Common myeloid progenitor, CD34-positive (primary cell): ENCODE measurements around the gene WLS. TPM values are rescaled to one million over a fixed set of nuclear protein-coding genes. Genes with fewer than 3 reads are reported as not detected.

Source experiments
- CTCF ChIA-PET: fragments of 350-600 bp; sonication (Branson Sonifier 250); formaldehyde crosslinking; loops from one replicate; lab custom pipeline; 2021; ENCODE audit warnings: antibody characterized with exemption; lab: Charles Lee
- POLR2A ChIA-PET: fragments of 350-600 bp; sonication (Branson Sonifier 250); formaldehyde crosslinking; loops from one replicate; lab custom pipeline; 2021; ENCODE audit warnings: antibody characterized with exemption; lab: Charles Lee
- DNase-seq, 3 donors: peaks; one replicate each; pipeline versions ENCODE4 v3.0.0 to v3.0.0-alpha.2; 2013
- H3K27ac ChIP-seq, 2 experiments: 1 replicate in 1 of 2; 2 replicates in 1 of 2; pipeline ENCODE4 v1.7.0; 2013; ENCODE audit warnings: inconsistent platforms in 2 of 2, low read length in 2 of 2, mild to moderate bottlenecking in 2 of 2, low read depth in 1 of 2, moderate library complexity in 1 of 2; ENCODE audit not compliant: severe bottlenecking in 2 of 2, insufficient read depth in 1 of 2, poor library complexity in 1 of 2
- H3K27me3 ChIP-seq, 5 experiments: replicated peaks in 2 of 5; 1 replicate in 3 of 5; 2 replicates in 2 of 5; pipeline versions ENCODE4 v1.6.1 to v1.7.0; 2013; ENCODE audit warnings: low read length in 4 of 5, mild to moderate bottlenecking in 2 of 5, moderate library complexity in 2 of 5, inconsistent platforms in 1 of 5; ENCODE audit not compliant: insufficient read depth in 5 of 5, control insufficient read depth in 4 of 5
- H3K36me3 ChIP-seq, 4 experiments: 1 replicate in 2 of 4; 2 replicates in 2 of 4; pipeline versions ENCODE4 v1.6.1 to v1.7.0; 2013; ENCODE audit warnings: low read length in 3 of 4, control low read depth in 1 of 4, mild to moderate bottlenecking in 1 of 4; ENCODE audit not compliant: control insufficient read depth in 4 of 4, insufficient read depth in 4 of 4
- H3K4me1 ChIP-seq, 4 experiments: 1 replicate in 3 of 4; 2 replicates in 1 of 4; pipeline versions ENCODE4 v1.6.1 to v1.7.1; 2013; ENCODE audit warnings: low read length in 3 of 4, mild to moderate bottlenecking in 3 of 4, control low read depth in 1 of 4, inconsistent platforms in 1 of 4, moderate library complexity in 1 of 4; ENCODE audit not compliant: control insufficient read depth in 4 of 4, insufficient read depth in 4 of 4; ENCODE audit errors: control extremely low read depth in 1 of 4
- H3K4me3 ChIP-seq, 7 experiments: 1 replicate in 4 of 7; 2 replicates in 3 of 7; pipeline versions ENCODE4 v1.5.1 to v1.7.0; 2013; ENCODE audit warnings: mild to moderate bottlenecking in 7 of 7, low read length in 6 of 7, moderate library complexity in 6 of 7, inconsistent platforms in 2 of 7, low read depth in 2 of 7, control low read depth in 1 of 7; ENCODE audit not compliant: insufficient read depth in 4 of 7, control insufficient read depth in 1 of 7; ENCODE audit errors: extremely low read depth in 1 of 7
- H3K9me3 ChIP-seq, 5 experiments: 1 replicate in 4 of 5; 2 replicates in 1 of 5; pipeline versions ENCODE4 v1.6.1 to v1.7.1; 2013; ENCODE audit warnings: low read length in 4 of 5, mild to moderate bottlenecking in 2 of 5, inconsistent platforms in 1 of 5, low read depth in 1 of 5, moderate library complexity in 1 of 5; ENCODE audit not compliant: control insufficient read depth in 4 of 5, insufficient read depth in 2 of 5; ENCODE audit errors: control extremely low read depth in 1 of 5
- WGBS: methylation state at CpG from one replicate; pipeline ENCODE4 v1.1.5; 2013; ENCODE audit not compliant: insufficient coverage; 5-methylcytosine and 5-hydroxymethylcytosine counted together
- polyA plus RNA-seq: library from polyadenylated mRNA; unstranded; fragments of 120-200 nt; gene quantifications from one replicate; pipeline ENCODE4 v1.2.1, GENCODE V29; 2013

The WLS gene
- 0.09 TPM for polyA plus RNA-seq

GRCh38 chr1:68232289-68233148 is at the start of gene WLS:
Gene WLS (minus strand): TSS chr1:68232523. CDS start chr1:68232299, 224 bp downstream.
- POLR2A ChIA-PET = no interaction called here
- CTCF ChIA-PET = interaction anchor here (0.6 to 0.9 kb wide), 2 partner anchors 113 to 342 kb away, joined by 3 to 4 read pairs; no protein-coding TSS in a partner anchor
- H3K4me3 ChIP-seq = peak within 1 kb of the TSS in 5 of 7 experiments; percentile 34 to 78 (median 71)
- peaks cover 0 to 1% (median 0%) of the 10 kb centered on the region in 5 experiments for H3K9me3 ChIP-seq
- H3K27me3 ChIP-seq = peaks cover 32 to 73% (median 49%) of the 10 kb centered on the region in 5 experiments
- no peak within 1 kb of the TSS for H3K27ac ChIP-seq
- H3K36me3 ChIP-seq = no peaks in the 10 kb centered on the region
- peak in 2 of 3 donors; percentile 33 to 50 for DNase-seq
- H3K4me1 ChIP-seq = peaks cover 3 to 24% (median 15%) of the 10 kb centered on the region in 4 experiments
- WGBS = 0% methylated on average over 25 of the region's 42 CpGs

GRCh38 chr1:68280286-68280685 is 48.0 kb upstream of the WLS start:
- no peaks in the 10 kb centered on the region for H3K36me3 ChIP-seq
- 86% methylated on average over 1 of the region's 1 CpG for WGBS
- H3K27ac ChIP-seq = peak overlapping the region in 1 of 2 experiments; percentile 22
- no peak overlapping the region for H3K4me3 ChIP-seq
- H3K4me1 ChIP-seq = no peaks in the 10 kb centered on the region
- no peaks in the 10 kb centered on the region for H3K9me3 ChIP-seq
- POLR2A ChIA-PET = no interaction called here
- CTCF ChIA-PET = no interaction called here
- DNase-seq = peak in 2 of 3 donors; percentile 10 to 37
- no peaks in the 10 kb centered on the region for H3K27me3 ChIP-seq

- Histone ChIP-seq H3K4me3 (no peak overlapping the region), H3K27ac (no peak overlapping the region), H3K4me1 (no peaks in the 10 kb centered on the region), H3K9me3 (no peaks in the 10 kb centered on the region), H3K36me3 (no peaks in the 10 kb centered on the region), H3K27me3 (no peaks in the 10 kb centered on the region)
- CTCF ChIA-PET = no interaction called here
- DNase-seq = no peak
- POLR2A ChIA-PET = no interaction called here
- no CpG with 5 or more reads among the region's 2 CpGs for WGBS
Observed at GRCh38 chr1:68279846-68280245, 47.5 kb upstream of the WLS start.

- WGBS = no CpG with 5 or more reads among the region's 1 CpG
- no peaks in the 10 kb centered on the region for H3K4me1 ChIP-seq
- no peaks in the 10 kb centered on the region for H3K9me3 ChIP-seq
- DNase-seq = no peak
- no peak overlapping the region for H3K4me3 ChIP-seq
- CTCF ChIA-PET = no interaction called here
- POLR2A ChIA-PET = no interaction called here
- no peaks in the 10 kb centered on the region for H3K27me3 ChIP-seq
- no peak overlapping the region for H3K27ac ChIP-seq
- H3K36me3 ChIP-seq = no peaks in the 10 kb centered on the region
Observed at GRCh38 chr1:68278221-68278620, 45.9 kb upstream of the WLS start.

- 100% methylated on average over 1 of the region's 2 CpGs for WGBS
- Histone ChIP-seq H3K4me1 (no peaks in the 10 kb centered on the region), H3K9me3 (no peaks in the 10 kb centered on the region), H3K27me3 (no peaks in the 10 kb centered on the region), H3K4me3 (no peak overlapping the region), H3K36me3 (no peaks in the 10 kb centered on the region), H3K27ac (no peak overlapping the region)
- POLR2A ChIA-PET = no interaction called here
- CTCF ChIA-PET = no interaction called here
- no peak for DNase-seq
Observed at GRCh38 chr1:68276448-68276847, 44.1 kb upstream of the WLS start.

- ChIA-PET POLR2A (no interaction called here), CTCF (no interaction called here)
- H3K27me3 ChIP-seq = no peaks in the 10 kb centered on the region
- no peak overlapping the region for H3K4me3 ChIP-seq
- no peak overlapping the region for H3K27ac ChIP-seq
- no peak for DNase-seq
- no peaks in the 10 kb centered on the region for H3K9me3 ChIP-seq
- H3K4me1 ChIP-seq = no peaks in the 10 kb centered on the region
- 94% methylated on average over 4 of the region's 4 CpGs for WGBS
- no peaks in the 10 kb centered on the region for H3K36me3 ChIP-seq
Observed at GRCh38 chr1:68273530-68273929, 41.2 kb upstream of the WLS start.

GRCh38 chr1:68271596-68271995 is 39.3 kb upstream of the WLS start:
- Histone ChIP-seq H3K36me3 (no peaks in the 10 kb centered on the region), H3K4me1 (no peaks in the 10 kb centered on the region), H3K27ac (no peak overlapping the region), H3K4me3 (no peak overlapping the region), H3K27me3 (no peaks in the 10 kb centered on the region), H3K9me3 (no peaks in the 10 kb centered on the region)
- ChIA-PET POLR2A (no interaction called here), CTCF (no interaction called here)
- no peak for DNase-seq
- 94% methylated on average over 5 of the region's 5 CpGs for WGBS
